GM12878 (cell line): ENCODE data around the gene PROM1. TPM values are rescaled to one million over a fixed set of nuclear protein-coding genes. Genes with fewer than 3 reads are reported as not detected.

ENCODE experiments used
- ATAC-seq: fragments of 200-7000 bp; cut with Tn5 transposase; 3 replicates; pipeline ENCODE4 v1.9.1; 2020; ENCODE audit warnings: mild to moderate bottlenecking, moderate library complexity
- BruUV-seq: library from RNA; stranded (reverse); fragments of 400-500 nt; replicated peaks from 2 replicates; lab custom pipeline; 2021; lab: Mats Ljungman, UMichigan
- CTCF ChIA-PET: fragments of 300-600 bp; sonication (Branson Sonifier 250); formaldehyde crosslinking; extraction: SDS; loops from one replicate; lab custom pipeline; 2021; ENCODE audit warnings: inconsistent platforms; lab: Yijun Ruan, JAX
- POLR2A ChIA-PET: fragments of 350-600 bp; formaldehyde crosslinking; extraction: SDS; loops from one replicate; lab custom pipeline; 2021; ENCODE audit warnings: inconsistent platforms; lab: Charles Lee
- RAD21 ChIA-PET: fragments of 300-600 bp; sonication (Branson Sonifier 250); formaldehyde crosslinking; loops from one replicate; lab custom pipeline; 2023; ENCODE audit warnings: antibody characterized with exemption; ENCODE audit not compliant: unreplicated experiment; lab: Charles Lee
- SMC1A ChIA-PET: fragments of 300-600 bp; sonication (Branson Sonifier 250); formaldehyde crosslinking; loops from one replicate; lab custom pipeline; 2023; ENCODE audit not compliant: unreplicated experiment, uncharacterized antibody; lab: Charles Lee
- DNase-seq: peaks from one replicate; pipeline ENCODE4 v3.0.0-alpha.2; 2011; ENCODE audit warnings: low read depth, low spot score
- FAIRE-seq: peaks from 3 replicates; lab custom pipeline; 2011; peaks lifted over from hg19 to GRCh38; lab: Jason Lieb, UNC
- H2AFZ ChIP-seq: 2 replicates; pipeline ENCODE4 v1.6.0; 2011; ENCODE audit warnings: low read depth, low read length, control low read depth; ENCODE audit not compliant: control insufficient read depth
- H3K27ac ChIP-seq: 2 replicates; pipeline ENCODE4 v1.5.1; 2011; ENCODE audit warnings: control low read depth; ENCODE audit not compliant: control insufficient read depth, insufficient read depth
- H3K27me3 ChIP-seq, 2 experiments: replicated peaks in 1 of 2; 2 replicates each; pipeline versions ENCODE4 v1.6.0 to v1.6.1; 2011; ENCODE audit warnings: low read length in 1 of 2; ENCODE audit not compliant: control insufficient read depth in 2 of 2, insufficient read depth in 2 of 2
- H3K36me3 ChIP-seq, 2 experiments: 2 replicates each; pipeline ENCODE4 v1.5.1; 2011; ENCODE audit warnings: low read length in 1 of 2; ENCODE audit not compliant: control insufficient read depth in 2 of 2, insufficient read depth in 2 of 2
- H3K4me1 ChIP-seq: 2 replicates; pipeline ENCODE4 v1.6.1; 2011; ENCODE audit warnings: mild to moderate bottlenecking, low read length, moderate library complexity, mixed read lengths; ENCODE audit not compliant: control insufficient read depth, insufficient read depth
- H3K4me2 ChIP-seq: 2 replicates; pipeline ENCODE4 v1.6.0; 2011; ENCODE audit warnings: control low read depth; ENCODE audit not compliant: control insufficient read depth, insufficient read depth
- H3K4me3 ChIP-seq: fragments of 200-600 bp; sonication (generic); 2 replicates; pipeline ENCODE4 v1.5.1; 2016
- H3K79me2 ChIP-seq: 2 replicates; pipeline ENCODE4 v1.6.0; 2011; ENCODE audit warnings: low read length; ENCODE audit not compliant: control insufficient read depth, insufficient read depth
- H3K9ac ChIP-seq: 2 replicates; pipeline ENCODE4 v1.8.0; 2011; ENCODE audit warnings: low read length, control low read depth, mixed read lengths; ENCODE audit not compliant: control insufficient read depth, insufficient read depth
- H3K9me3 ChIP-seq: replicated peaks from 3 replicates; pipeline ENCODE4 v1.5.1; 2011; ENCODE audit warnings: mild to moderate bottlenecking, low read length; ENCODE audit not compliant: control insufficient read depth, insufficient read depth
- H4K20me1 ChIP-seq: 2 replicates; pipeline ENCODE4 v1.6.0; 2011; ENCODE audit not compliant: control insufficient read depth, insufficient read depth
- ATF7 ChIP-seq: fragments of 450-650 bp; IDR thresholded peaks from 2 replicates; pipeline ENCODE4 v1.6.1; 2016; ENCODE audit warnings: low read depth, mild to moderate bottlenecking
- CBX5 ChIP-seq: sonication (generic); IDR thresholded peaks from 2 replicates; pipeline ENCODE4 v1.6.1; 2016; ENCODE audit warnings: low read depth, moderate library complexity, mild to moderate bottlenecking, inconsistent platforms
- ESRRA ChIP-seq: IDR thresholded peaks from 2 replicates; pipeline ENCODE4 v1.6.1; 2012; ENCODE audit warnings: mild to moderate bottlenecking, low read length, improper control_type of control experiment
- FOXK2 ChIP-seq: fragments of 450-650 bp; IDR thresholded peaks from 2 replicates; pipeline ENCODE4 v1.6.1; 2017; ENCODE audit warnings: mild to moderate bottlenecking, moderate library complexity
- IKZF1 ChIP-seq: fragments of 450-650 bp; conservative IDR thresholded peaks from 2 replicates; pipeline ENCODE4 v1.6.1; 2017; ENCODE audit warnings: antibody characterized with exemption, mild to moderate bottlenecking
- RAD21 ChIP-seq: IDR thresholded peaks from 2 replicates; pipeline ENCODE4 v1.6.1; 2011; ENCODE audit warnings: mild to moderate bottlenecking, low read depth, low read length, moderate library complexity; ENCODE audit not compliant: insufficient read depth
- RBBP5 ChIP-seq: fragments of 200-600 bp; sonication (generic); conservative IDR thresholded peaks from 2 replicates; pipeline ENCODE4 v1.6.1; 2016
- TARDBP ChIP-seq: IDR thresholded peaks from 2 replicates; pipeline ENCODE4 v1.6.1; 2016; ENCODE audit warnings: borderline replicate concordance
- TCF3 ChIP-seq: IDR thresholded peaks from 2 replicates; pipeline ENCODE4 v1.6.1; 2012; ENCODE audit warnings: low read depth, mild to moderate bottlenecking, low read length, borderline replicate concordance; ENCODE audit not compliant: insufficient read depth
- WGBS: methylation state at CpG from one replicate; pipeline ENCODE4 v1.1.6; 2016; ENCODE audit warnings: low lambda C conversion rate; ENCODE audit not compliant: insufficient replicate concordance, insufficient coverage; ENCODE audit errors: missing lambda C conversion rate; 5-methylcytosine and 5-hydroxymethylcytosine counted together
- in situ Hi-C: fragments of 300-500 bp; cut with MboI; formaldehyde crosslinking; loops from 9 replicates; pipeline ENCODE4 v1.14.3; 2018; ENCODE audit warnings: mixed read lengths
- intact Hi-C: fragments of 100-400 bp; cut with micrococcal nuclease; formaldehyde crosslinking; loops from one replicate; pipeline ENCODE4 v1.14.2; 2022; ENCODE audit not compliant: unreplicated experiment
- polyA plus RNA-seq, 11 experiments: library from polyadenylated mRNA; depleted of rRNA in 4 of 11; unstranded in 6 of 11; stranded (reverse) in 5 of 11; fragments of >200 nt; fragmentation: Nextera tagmentation in 4 of 11; fragmentation: Illumina TruSeq in 1 of 11; extraction: Ambion mirVana in 4 of 11; extraction: Trizol in 1 of 11; gene quantifications; 1 replicate in 1 of 11; 2 replicates in 10 of 11; pipeline versions ENCODE4 v1.2.1 to v1.2.3, GENCODE V29; 2011 to 2016; ENCODE audit warnings: inconsistent platforms in 2 of 11, missing spikeins in 2 of 11, low read depth in 1 of 11
- total RNA-seq, 4 experiments: library from RNA; depleted of rRNA in 3 of 4; stranded (reverse); fragments of >200 nt in 3 of 4; fragmentation: Illumina TruSeq in 1 of 4; extraction: Trizol in 1 of 4; gene quantifications; 2 replicates each; pipeline versions ENCODE4 v1.2.1 to v1.2.3, GENCODE V29; 2013 to 2021
- TF ChIP-seq, protein P1 (sequence below): IDR thresholded peaks from 2 replicates; pipeline ENCODE4 v1.6.1; 2012; ENCODE audit warnings: low read depth, low read length, improper control_type of control experiment
- TF ChIP-seq, protein P2 (sequence below): fragments of 450-650 bp; IDR thresholded peaks from 2 replicates; pipeline ENCODE4 v1.6.1; 2016; ENCODE audit warnings: mild to moderate bottlenecking
- TF ChIP-seq, protein P3 (sequence below): fragments of 450-650 bp; conservative IDR thresholded peaks from 2 replicates; pipeline ENCODE4 v1.6.1; 2017; ENCODE audit warnings: mild to moderate bottlenecking, moderate library complexity
- TF ChIP-seq, protein P4 (sequence below): IDR thresholded peaks from 2 replicates; pipeline ENCODE4 v1.6.1; 2011; ENCODE audit warnings: low read depth, low read length, improper control_type of control experiment, borderline replicate concordance

PROM1 gene
- total and polyA plus RNA-seq, 10 of the 15 experiments (the other 5 are each of a cell fraction or from before 2014, with no cell fraction given), result 0.08 to 0.31 (median 0.18) TPM; not detected in 7

DNA sequence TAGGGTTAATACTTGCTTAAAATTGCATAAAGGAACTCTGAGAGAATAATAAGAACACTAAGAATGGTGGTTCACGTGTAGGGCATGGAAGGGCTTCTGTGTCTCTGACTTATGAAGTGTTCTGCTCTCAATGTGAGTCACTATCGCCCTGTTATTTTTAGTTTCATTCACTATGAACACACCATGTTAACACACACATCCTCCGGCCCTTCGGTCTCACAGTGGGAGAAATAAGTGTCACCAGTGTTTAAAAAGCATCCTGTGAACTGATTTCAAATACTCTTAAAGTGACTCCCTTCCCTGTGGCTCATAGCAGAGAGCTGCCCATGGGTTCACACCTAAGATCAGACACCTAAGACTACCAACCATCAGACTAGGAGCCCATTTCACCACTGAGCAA is 87.0 kb downstream of the PROM1 start:
- intact Hi-C loops (no loop called here), in situ Hi-C loops (no loop called here)
- FAIRE-seq (no peak), ATAC-seq (peak; percentile 67), DNase-seq (no peak)
- no peak for TF ChIP-seq TARDBP
- no peak for TF ChIP-seq RAD21
- no peak for TF ChIP-seq ATF7
- TF ChIP-seq, protein P1, sequence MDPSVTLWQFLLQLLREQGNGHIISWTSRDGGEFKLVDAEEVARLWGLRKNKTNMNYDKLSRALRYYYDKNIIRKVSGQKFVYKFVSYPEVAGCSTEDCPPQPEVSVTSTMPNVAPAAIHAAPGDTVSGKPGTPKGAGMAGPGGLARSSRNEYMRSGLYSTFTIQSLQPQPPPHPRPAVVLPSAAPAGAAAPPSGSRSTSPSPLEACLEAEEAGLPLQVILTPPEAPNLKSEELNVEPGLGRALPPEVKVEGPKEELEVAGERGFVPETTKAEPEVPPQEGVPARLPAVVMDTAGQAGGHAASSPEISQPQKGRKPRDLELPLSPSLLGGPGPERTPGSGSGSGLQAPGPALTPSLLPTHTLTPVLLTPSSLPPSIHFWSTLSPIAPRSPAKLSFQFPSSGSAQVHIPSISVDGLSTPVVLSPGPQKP, result no peak
- TF ChIP-seq CBX5, result no peak
- no peak for TF ChIP-seq ESRRA
- TF ChIP-seq TCF3, result no peak
- TF ChIP-seq, protein P2, sequence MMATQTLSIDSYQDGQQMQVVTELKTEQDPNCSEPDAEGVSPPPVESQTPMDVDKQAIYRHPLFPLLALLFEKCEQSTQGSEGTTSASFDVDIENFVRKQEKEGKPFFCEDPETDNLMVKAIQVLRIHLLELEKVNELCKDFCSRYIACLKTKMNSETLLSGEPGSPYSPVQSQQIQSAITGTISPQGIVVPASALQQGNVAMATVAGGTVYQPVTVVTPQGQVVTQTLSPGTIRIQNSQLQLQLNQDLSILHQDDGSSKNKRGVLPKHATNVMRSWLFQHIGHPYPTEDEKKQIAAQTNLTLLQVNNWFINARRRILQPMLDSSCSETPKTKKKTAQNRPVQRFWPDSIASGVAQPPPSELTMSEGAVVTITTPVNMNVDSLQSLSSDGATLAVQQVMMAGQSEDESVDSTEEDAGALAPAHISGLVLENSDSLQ, result no peak
- no peak for TF ChIP-seq IKZF1
- no peak for TF ChIP-seq RBBP5
- TF ChIP-seq, protein P3, sequence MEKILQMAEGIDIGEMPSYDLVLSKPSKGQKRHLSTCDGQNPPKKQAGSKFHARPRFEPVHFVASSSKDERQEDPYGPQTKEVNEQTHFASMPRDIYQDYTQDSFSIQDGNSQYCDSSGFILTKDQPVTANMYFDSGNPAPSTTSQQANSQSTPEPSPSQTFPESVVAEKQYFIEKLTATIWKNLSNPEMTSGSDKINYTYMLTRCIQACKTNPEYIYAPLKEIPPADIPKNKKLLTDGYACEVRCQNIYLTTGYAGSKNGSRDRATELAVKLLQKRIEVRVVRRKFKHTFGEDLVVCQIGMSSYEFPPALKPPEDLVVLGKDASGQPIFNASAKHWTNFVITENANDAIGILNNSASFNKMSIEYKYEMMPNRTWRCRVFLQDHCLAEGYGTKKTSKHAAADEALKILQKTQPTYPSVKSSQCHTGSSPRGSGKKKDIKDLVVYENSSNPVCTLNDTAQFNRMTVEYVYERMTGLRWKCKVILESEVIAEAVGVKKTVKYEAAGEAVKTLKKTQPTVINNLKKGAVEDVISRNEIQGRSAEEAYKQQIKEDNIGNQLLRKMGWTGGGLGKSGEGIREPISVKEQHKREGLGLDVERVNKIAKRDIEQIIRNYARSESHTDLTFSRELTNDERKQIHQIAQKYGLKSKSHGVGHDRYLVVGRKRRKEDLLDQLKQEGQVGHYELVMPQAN, result no peak
- TF ChIP-seq, protein P4, sequence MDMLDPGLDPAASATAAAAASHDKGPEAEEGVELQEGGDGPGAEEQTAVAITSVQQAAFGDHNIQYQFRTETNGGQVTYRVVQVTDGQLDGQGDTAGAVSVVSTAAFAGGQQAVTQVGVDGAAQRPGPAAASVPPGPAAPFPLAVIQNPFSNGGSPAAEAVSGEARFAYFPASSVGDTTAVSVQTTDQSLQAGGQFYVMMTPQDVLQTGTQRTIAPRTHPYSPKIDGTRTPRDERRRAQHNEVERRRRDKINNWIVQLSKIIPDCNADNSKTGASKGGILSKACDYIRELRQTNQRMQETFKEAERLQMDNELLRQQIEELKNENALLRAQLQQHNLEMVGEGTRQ, result no peak
- TF ChIP-seq FOXK2, result no peak
- RAD21 ChIA-PET, result interaction anchor here (1.1 to 3.3 kb wide), 4 partner anchors 41 to 191 kb away, joined by 5 to 17 read pairs (median 8); no protein-coding TSS in a partner anchor
- Histone ChIP-seq H3K9ac (no peak overlapping the region), H3K79me2 (no peaks in the 10 kb centered on the region), H2AFZ (no peak overlapping the region; the same call in 1 of the 2 replicates), H3K9me3 (no peaks in the 10 kb centered on the region), H3K27ac (no peak overlapping the region), H3K4me3 (no peak overlapping the region), H4K20me1 (no peaks in the 10 kb centered on the region), H3K36me3 (no peaks in the 10 kb centered on the region), H3K4me2 (no peak overlapping the region), H3K27me3 (no peaks in the 10 kb centered on the region; a peak in 2 of 4 replicates), H3K4me1 (no peaks in the 10 kb centered on the region)
- CTCF ChIA-PET, result interaction anchor here (0.6 to 9.8 kb wide), 10 partner anchors 9 to 517 kb away, joined by 3 to 105 read pairs (median 4); no protein-coding TSS in a partner anchor
- BruUV-seq, result no TSS peak
- SMC1A ChIA-PET, result interaction anchor here (0.7 to 4.3 kb wide), 5 partner anchors 17 to 241 kb away, joined by 3 to 28 read pairs (median 4); no protein-coding TSS in a partner anchor
- WGBS, result 0% methylated on average over 4 of the region's 4 CpGs
- POLR2A ChIA-PET, result interaction anchor here (0.5 to 1.1 kb wide), 5 partner anchors 34 to 640 kb away, joined by 3 to 9 read pairs (median 5); partner anchors contain the start of gene FGFBP2
